ENCODE data around the gene NSRP1.

NSRP1 gene

GRCh38 chr17:30095507-30096244 is 20.9 kb upstream of the NSRP1 start:
- no peak overlapping the region for H3K4me3 ChIP-seq (ENCODE audit: low read depth, low read length)
- POLR2A ChIA-PET = interaction anchor here (0.9 kb wide), 1 partner anchor 805 kb away, joined by 3 read pairs; no protein-coding TSS in a partner anchor
- CTCF ChIA-PET = interaction anchor here (0.6 to 7.4 kb wide), 25 partner anchors 10 to 972 kb away, joined by 3 to 137 read pairs (median 4); partner anchors contain the start of gene SSH2
- TF ChIP-seq ZSCAN18 (tag by site-specific recombination; IDR thresholded peaks at IDR 0.05) (no peak), ZNF580 (tag by site-specific recombination; IDR thresholded peaks at IDR 0.05) (no peak), ZSCAN30 (tag by site-specific recombination; IDR thresholded peaks at IDR 0.05) (no peak), ZNF37A (tag by site-specific recombination; IDR thresholded peaks at IDR 0.05) (no peak), TCF7L2 (IDR thresholded peaks at IDR 0.05; ENCODE audit: borderline replicate concordance, low read depth, low read length) (no peak), ZNF596 (tag by site-specific recombination; IDR thresholded peaks at IDR 0.05) (no peak), GLIS2 (tag by site-specific recombination; IDR thresholded peaks at IDR 0.05) (no peak), ZBTB17 (tag by site-specific recombination; IDR thresholded peaks at IDR 0.05) (peak; percentile 74), ZFP69B (tag by site-specific recombination; IDR thresholded peaks at IDR 0.05) (no peak), KLF1 (tag by site-specific recombination; IDR thresholded peaks at IDR 0.05) (no peak), ZNF670 (tag by site-specific recombination; IDR thresholded peaks at IDR 0.05; ENCODE audit: low read depth) (no peak), ZNF660 (tag by site-specific recombination; IDR thresholded peaks at IDR 0.05) (no peak), EGR2 (tag by site-specific recombination; IDR thresholded peaks at IDR 0.05; ENCODE audit: low read depth) (no peak), SP3 (tag by site-specific recombination; IDR thresholded peaks at IDR 0.05) (no peak), ZNF529 (tag by site-specific recombination; IDR thresholded peaks at IDR 0.05; ENCODE audit: insufficient replicate concordance) (no peak), ZNF223 (tag by site-specific recombination; IDR thresholded peaks at IDR 0.05) (no peak), ZNF324 (tag by site-specific recombination; IDR thresholded peaks at IDR 0.05) (no peak; the same call in 1 of the 2 replicates), ZNF558 (tag by site-specific recombination; IDR thresholded peaks at IDR 0.05) (no peak), WT1 (tag by site-specific recombination; IDR thresholded peaks at IDR 0.05) (0 out of 2 replicates have a peak, but pooled peaks have one; percentile 26), ZBTB11 (tag by site-specific recombination; conservative IDR thresholded peaks at IDR 0.05; ENCODE audit: low read depth) (no peak), ZNF112 (tag by site-specific recombination; IDR thresholded peaks at IDR 0.05) (no peak), ZNF335 (tag by site-specific recombination; conservative IDR thresholded peaks at IDR 0.05) (0 out of 2 replicates have a peak, but pooled peaks have one; percentile 30), ZBTB8A (tag by site-specific recombination; IDR thresholded peaks at IDR 0.05) (no peak), ZNF658 (tag by site-specific recombination; IDR thresholded peaks at IDR 0.05) (no peak), ZNF274 (IDR thresholded peaks at IDR 0.05; ENCODE audit: low read length) (no peak), ZNF274 (tag by site-specific recombination; IDR thresholded peaks at IDR 0.05; ENCODE audit: borderline replicate concordance) (no peak), ZNF645 (tag by site-specific recombination; IDR thresholded peaks at IDR 0.05) (no peak), ZNF571 (tag by site-specific recombination; IDR thresholded peaks at IDR 0.05) (no peak), ELK4 (IDR thresholded peaks at IDR 0.05; ENCODE audit: borderline replicate concordance, low read depth, low read length) (no peak)

More at GRCh38 chr17:30095507-30096244, 20.9 kb upstream of the NSRP1 start:
- H3K27ac ChIP-seq (ENCODE audit: extremely low read depth, low read depth, low read length) = no peak overlapping the region
- no peaks in the 10 kb centered on the region for H3K9me3 ChIP-seq (ENCODE audit: control insufficient read depth, insufficient read depth, low read depth, low read length)
- no peaks in the 10 kb centered on the region for H3K4me1 ChIP-seq (ENCODE audit: control insufficient read depth, insufficient read depth, low read length)
- no peaks in the 10 kb centered on the region for H3K36me3 ChIP-seq (ENCODE audit: control insufficient read depth in 2 of 2, insufficient read depth in 1 of 2, low read length in 2 of 2)
